OCI-LY7 (cell line): ENCODE measurements around the gene RPS16. TPM values are rescaled to one million over a fixed set of nuclear protein-coding genes. Genes with fewer than 3 reads are reported as not detected.

ENCODE experiments used
- BruUV-seq: library from RNA; stranded (reverse); fragments of 400-500 nt; replicated peaks from 2 replicates; lab custom pipeline; 2021; lab: Mats Ljungman, UMichigan
- CTCF ChIA-PET: fragments of 300-600 bp; sonication (Branson Sonifier 250); formaldehyde crosslinking; loops from one replicate; lab custom pipeline; 2022; ENCODE audit warnings: antibody characterized with exemption; ENCODE audit not compliant: unreplicated experiment; lab: Charles Lee
- POLR2A ChIA-PET: fragments of 300-600 bp; sonication (Branson Sonifier 250); formaldehyde crosslinking; loops from one replicate; lab custom pipeline; 2022; ENCODE audit warnings: antibody characterized with exemption; lab: Charles Lee
- DNase-seq: peaks from one replicate; pipeline ENCODE4 v3.0.0-alpha.2; 2015; ENCODE audit warnings: low spot score
- H2AFZ ChIP-seq: fragments of 200-600 bp; sonication (generic), shearing (Covaris generic); 2 replicates; pipeline ENCODE4 v1.6.1; 2014; ENCODE audit warnings: mild to moderate bottlenecking, antibody characterized with exemption, low read length, moderate library complexity
- H3K27ac ChIP-seq: fragments of 200-600 bp; sonication (generic); 2 replicates; pipeline ENCODE4 v1.5.1; 2014; ENCODE audit warnings: mixed run types, low read depth, mild to moderate bottlenecking, moderate library complexity, low read length, inconsistent platforms; ENCODE audit not compliant: poor library complexity, severe bottlenecking
- H3K36me3 ChIP-seq: fragments of 200-600 bp; sonication (generic); 2 replicates; pipeline ENCODE4 v1.6.1; 2014; ENCODE audit warnings: mild to moderate bottlenecking, antibody characterized with exemption, low read length, moderate library complexity, mixed read lengths; ENCODE audit not compliant: insufficient read depth
- H3K4me1 ChIP-seq: fragments of 200-600 bp; sonication (generic); 2 replicates; pipeline ENCODE4 v1.5.1; 2014; ENCODE audit warnings: mild to moderate bottlenecking, low read length; ENCODE audit not compliant: insufficient read depth, poor library complexity, severe bottlenecking
- H3K4me2 ChIP-seq: fragments of 200-600 bp; sonication (generic); 2 replicates; pipeline ENCODE4 v1.6.1; 2014; ENCODE audit warnings: mild to moderate bottlenecking, low read length
- H3K4me3 ChIP-seq: fragments of 200-600 bp; sonication (generic); 2 replicates; pipeline ENCODE4 v1.5.1; 2014; ENCODE audit warnings: mild to moderate bottlenecking, low read depth, low read length; ENCODE audit not compliant: poor library complexity, severe bottlenecking
- H3K79me2 ChIP-seq: fragments of 200-600 bp; sonication (generic); 2 replicates; pipeline ENCODE4 v1.6.1; 2016; ENCODE audit warnings: low read depth, mild to moderate bottlenecking, low read length, moderate library complexity, mixed read lengths; ENCODE audit not compliant: insufficient read depth
- H3K9me2 ChIP-seq: fragments of 200-600 bp; sonication (generic); 2 replicates; pipeline ENCODE4 v1.6.1; 2016; ENCODE audit warnings: mild to moderate bottlenecking, low read length, mixed read lengths; ENCODE audit not compliant: insufficient read depth
- H3K9me3 ChIP-seq: fragments of 200-600 bp; sonication (generic); 2 replicates; pipeline ENCODE4 v1.6.1; 2014; ENCODE audit warnings: mild to moderate bottlenecking, mixed run types, low read length, mixed read lengths
- H4K20me1 ChIP-seq: fragments of 200-600 bp; sonication (generic); 2 replicates; pipeline ENCODE4 v1.6.1; 2014; ENCODE audit warnings: mild to moderate bottlenecking, antibody characterized with exemption, low read length, moderate library complexity, mixed read lengths; ENCODE audit not compliant: insufficient read depth
- EZH2phosphoT487 ChIP-seq: fragments of 200-600 bp; sonication (generic); IDR thresholded peaks from 2 replicates; pipeline ENCODE4 v1.6.1; 2018; ENCODE audit warnings: low read depth, borderline replicate concordance, mild to moderate bottlenecking, mixed run types, antibody characterized with exemption, low read length, moderate library complexity, mixed read lengths
- intact Hi-C: fragments of 100-400 bp; cut with micrococcal nuclease; formaldehyde crosslinking; loops from one replicate; pipeline ENCODE4 v1.10.0; 2022; ENCODE audit not compliant: unreplicated experiment
- total RNA-seq, 2 experiments: library from RNA; depleted of rRNA in 1 of 2; stranded (reverse); fragments of >200 nt in 1 of 2; shearing (Covaris generic) in 1 of 2; gene quantifications; 2 replicates each; pipeline ENCODE4 v1.2.3, GENCODE V29; 2014 to 2022
- TF ChIP-seq, protein P1 (sequence below): fragments of 200-600 bp; sonication (generic); conservative IDR thresholded peaks from 2 replicates; pipeline ENCODE4 v1.5.1; 2014; ENCODE audit warnings: mild to moderate bottlenecking, antibody characterized with exemption, low read length, moderate library complexity, mixed read lengths

RPS16 gene
- total RNA-seq, 2 experiments from 2014 or later: 634 to 3,661 TPM

DNA sequence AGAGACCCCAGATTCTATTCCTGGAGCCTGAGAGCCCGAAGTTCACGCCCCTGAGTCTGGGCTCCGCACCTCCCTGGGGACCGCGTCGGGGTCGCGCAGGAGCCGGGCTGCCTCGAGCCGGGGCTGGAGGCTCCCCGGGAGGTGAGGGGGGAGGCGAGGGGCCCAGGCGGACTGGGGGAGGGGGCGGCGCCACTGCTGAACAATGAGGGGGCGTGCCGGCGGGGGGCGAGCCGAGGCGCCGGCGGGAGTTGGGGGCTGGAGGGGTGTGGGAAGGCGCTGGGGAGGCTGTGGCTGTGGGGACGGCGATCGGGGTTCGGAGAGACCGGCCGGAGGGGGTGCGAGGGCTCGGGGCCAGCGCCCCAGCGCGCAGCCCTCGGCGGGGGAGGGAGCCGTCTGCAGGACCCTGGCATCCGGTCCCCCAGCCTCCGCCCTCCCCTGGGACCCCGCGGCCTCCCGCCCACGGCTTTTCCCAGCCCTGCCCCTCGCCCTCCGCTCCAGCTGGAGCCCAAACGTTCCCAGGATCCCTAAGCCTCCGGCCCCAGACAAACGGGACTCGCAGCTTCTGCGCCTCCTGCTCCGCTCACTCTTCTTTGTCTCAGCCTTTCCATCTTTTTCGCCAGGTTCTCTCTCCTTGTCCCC lies 22.4 kb downstream of the RPS16 start:
- TF ChIP-seq, protein P1, sequence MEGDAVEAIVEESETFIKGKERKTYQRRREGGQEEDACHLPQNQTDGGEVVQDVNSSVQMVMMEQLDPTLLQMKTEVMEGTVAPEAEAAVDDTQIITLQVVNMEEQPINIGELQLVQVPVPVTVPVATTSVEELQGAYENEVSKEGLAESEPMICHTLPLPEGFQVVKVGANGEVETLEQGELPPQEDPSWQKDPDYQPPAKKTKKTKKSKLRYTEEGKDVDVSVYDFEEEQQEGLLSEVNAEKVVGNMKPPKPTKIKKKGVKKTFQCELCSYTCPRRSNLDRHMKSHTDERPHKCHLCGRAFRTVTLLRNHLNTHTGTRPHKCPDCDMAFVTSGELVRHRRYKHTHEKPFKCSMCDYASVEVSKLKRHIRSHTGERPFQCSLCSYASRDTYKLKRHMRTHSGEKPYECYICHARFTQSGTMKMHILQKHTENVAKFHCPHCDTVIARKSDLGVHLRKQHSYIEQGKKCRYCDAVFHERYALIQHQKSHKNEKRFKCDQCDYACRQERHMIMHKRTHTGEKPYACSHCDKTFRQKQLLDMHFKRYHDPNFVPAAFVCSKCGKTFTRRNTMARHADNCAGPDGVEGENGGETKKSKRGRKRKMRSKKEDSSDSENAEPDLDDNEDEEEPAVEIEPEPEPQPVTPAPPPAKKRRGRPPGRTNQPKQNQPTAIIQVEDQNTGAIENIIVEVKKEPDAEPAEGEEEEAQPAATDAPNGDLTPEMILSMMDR: no peak
- TF ChIP-seq EZH2phosphoT487: no peak

DNA sequence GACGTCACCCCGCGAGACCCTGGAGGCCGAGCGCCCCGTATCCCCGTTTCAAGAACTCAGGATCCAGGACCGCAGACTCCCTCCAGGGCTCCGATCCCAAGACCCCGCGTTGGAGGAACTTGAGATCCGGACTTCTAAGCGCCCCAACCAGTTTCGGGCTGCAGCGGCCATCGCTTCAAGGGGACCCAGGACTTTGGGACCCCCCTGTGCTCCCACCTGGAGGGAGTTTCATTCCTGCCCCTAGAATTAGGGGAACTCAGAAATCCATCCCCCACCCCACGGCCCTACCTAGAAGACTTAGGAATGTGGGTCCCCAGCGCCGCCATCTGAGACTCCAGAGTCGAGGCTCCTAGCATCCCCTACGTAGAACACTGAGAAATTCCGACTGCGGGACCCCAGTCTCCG lies 22.9 kb downstream of the RPS16 start:
- Histone ChIP-seq H3K27ac (peak overlapping the region; percentile 70), H3K9me2 (no peaks in the 10 kb centered on the region), H3K4me3 (peak overlapping the region; percentile 89), H2AFZ (peak overlapping the region; percentile 2; the same call in 1 of the 2 replicates), H3K9me3 (no peaks in the 10 kb centered on the region), H4K20me1 (no peaks in the 10 kb centered on the region; the same call in none of the 2 replicates), H3K4me1 (peaks cover 33% of the 10 kb centered on the region), H3K4me2 (peak overlapping the region; percentile 83), H3K79me2 (peaks cover 32% of the 10 kb centered on the region), H3K36me3 (peaks cover 27% of the 10 kb centered on the region)
- intact Hi-C loops: loop anchor here (1.0 kb wide), 3 partner anchors 16 to 288 kb away; partner anchors contain the start of genes PAK4 and SAMD4B
- DNase-seq: no peak
- TF ChIP-seq, protein P1: no peak; the same call in 1 of the 2 replicates
- TF ChIP-seq EZH2phosphoT487: no peak
- ChIA-PET CTCF (no interaction called here), POLR2A (interaction anchor here (1.6 kb wide), 1 partner anchor 23 kb away, joined by 6 read pairs; the partner anchor contains the start of gene RPS16)
- no TSS peak for BruUV-seq

More for the DNA sequence above, 22.4 kb downstream of the RPS16 start:
- peak overlapping the region; percentile 89 for H3K4me3 ChIP-seq
- H3K9me2 ChIP-seq: no peaks in the 10 kb centered on the region
- H3K79me2 ChIP-seq: peaks cover 26% of the 10 kb centered on the region
- H3K27ac ChIP-seq: peak overlapping the region; percentile 70
- POLR2A ChIA-PET: interaction anchor here (1.0 kb wide), 1 partner anchor 15 kb away, joined by 3 read pairs; no protein-coding TSS in a partner anchor
- peak overlapping the region; percentile 2; the same call in 1 of the 2 replicates for H2AFZ ChIP-seq
- no TSS peak for BruUV-seq
- peaks cover 33% of the 10 kb centered on the region for H3K4me1 ChIP-seq
- H3K36me3 ChIP-seq: peaks cover 24% of the 10 kb centered on the region
- H3K4me2 ChIP-seq: peak overlapping the region; percentile 83
- CTCF ChIA-PET: no interaction called here
- peak; percentile 52 for DNase-seq
- intact Hi-C loops: no loop called here
- H4K20me1 ChIP-seq: no peaks in the 10 kb centered on the region; the same call in 1 of the 2 replicates
- H3K9me3 ChIP-seq: no peaks in the 10 kb centered on the region
